ENCODE results near the gene HECW1.
A peak's percentile ranks its signal among the peaks of the same experiment; 100 is the strongest.
"Not testable (repeated sequence)": the region's sequence is repeated elsewhere in the genome, so short reads cannot be mapped to it uniquely, and the experiment has no call there.

The HECW1 gene

DNA sequence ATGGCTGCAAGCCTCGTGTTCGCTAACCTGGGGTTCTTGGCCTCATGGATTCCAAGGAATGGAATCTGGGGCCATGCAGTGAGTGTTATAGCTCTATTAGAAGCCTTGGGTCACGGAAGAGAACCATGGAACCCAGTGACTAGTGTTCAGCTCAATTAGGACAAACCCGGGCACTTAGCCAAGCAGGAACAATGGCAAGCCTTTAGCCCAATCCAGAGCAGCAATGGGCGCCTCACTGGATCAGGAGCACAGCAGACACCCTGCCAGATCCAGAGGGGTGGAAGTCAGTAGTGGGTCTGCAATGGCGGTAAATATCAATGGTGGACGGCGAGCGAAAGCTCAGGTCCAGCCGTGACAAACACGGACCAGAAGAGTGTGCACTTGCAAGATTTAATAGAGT lies 98.1 kb downstream of the HECW1 start:
- 92% methylated on average over 11 of the region's 11 CpGs for WGBS
- H3K4me1 ChIP-seq (ENCODE audit: control insufficient read depth, insufficient read depth, low read depth, low read length); H4K8ac ChIP-seq (ENCODE audit: low read length); H3K18ac ChIP-seq (ENCODE audit: low read depth in 1 of 2, low read length in 2 of 2); H3K9me3 ChIP-seq (ENCODE audit: control insufficient read depth, low read length); H3K27ac ChIP-seq (ENCODE audit: low read length, poor library complexity, severe bottlenecking); H3K23ac ChIP-seq (ENCODE audit: low read length in 2 of 2); H3K4ac ChIP-seq (ENCODE audit: low read depth in 1 of 2, low read length in 2 of 2); H2BK120ac ChIP-seq (ENCODE audit: low read depth, low read length); DNase-seq; H3K14ac ChIP-seq (ENCODE audit: low read length in 2 of 2); H3K9ac ChIP-seq (ENCODE audit: low read length); H2AK5ac ChIP-seq (ENCODE audit: low read length, severe bottlenecking); H2BK5ac ChIP-seq (ENCODE audit: low read depth, low read length, poor library complexity, severe bottlenecking); H3K4me2 ChIP-seq (ENCODE audit: low read length, poor library complexity, severe bottlenecking); H3K27me3 ChIP-seq (ENCODE audit: control insufficient read depth in 1 of 2, insufficient read depth in 1 of 2, low read length in 2 of 2); H2AFZ ChIP-seq (ENCODE audit: low read depth, low read length); H3K4me3 ChIP-seq (ENCODE audit: insufficient read depth in 1 of 2, low read depth in 1 of 2, low read length in 2 of 2); H3K36me3 ChIP-seq (ENCODE audit: control insufficient read depth in 1 of 2, insufficient read depth in 2 of 2, low read depth in 1 of 2, low read length in 2 of 2); H3K79me1 ChIP-seq (replicated peaks; ENCODE audit: low read length, poor library complexity, severe bottlenecking); H4K91ac ChIP-seq (ENCODE audit: low read length); H2BK15ac ChIP-seq (ENCODE audit: low read depth, poor library complexity, severe bottlenecking); H2BK12ac ChIP-seq (ENCODE audit: low read length in 2 of 2): not testable (repeated sequence)

DNA sequence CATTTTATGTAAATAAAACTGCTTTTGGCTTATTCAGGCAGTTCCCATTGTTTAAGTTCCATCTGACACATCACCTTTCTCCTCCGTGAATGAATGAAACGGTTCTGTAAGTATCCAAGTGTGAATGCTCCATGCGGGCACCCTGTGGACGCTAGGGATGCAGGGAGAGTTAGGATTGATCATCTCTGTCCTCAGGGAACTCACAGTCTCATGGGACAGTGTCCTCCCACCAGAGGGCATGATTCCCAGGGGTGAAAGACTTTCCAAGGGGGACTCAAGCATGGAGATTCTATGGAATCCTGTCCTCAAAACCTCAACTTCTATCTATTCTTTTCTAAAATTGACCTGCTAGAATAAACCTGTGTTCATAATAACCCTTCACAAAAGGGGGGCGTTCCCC lies 98.8 kb downstream of the HECW1 start:
- H3K18ac ChIP-seq (ENCODE audit: low read depth in 1 of 2, low read length in 2 of 2), result no peak overlapping the region
- H2AFZ ChIP-seq (ENCODE audit: low read depth, low read length), result no peak overlapping the region
- no peak overlapping the region for H4K8ac ChIP-seq (ENCODE audit: low read length)
- H3K23ac ChIP-seq (ENCODE audit: low read length in 2 of 2), result no peak overlapping the region
- peaks cover 0 to 3% of the 10 kb centered on the region in 2 experiments for H3K27me3 ChIP-seq (ENCODE audit: control insufficient read depth in 1 of 2, insufficient read depth in 1 of 2, low read length in 2 of 2)
- no peaks in the 10 kb centered on the region for H3K36me3 ChIP-seq (ENCODE audit: control insufficient read depth in 1 of 2, insufficient read depth in 2 of 2, low read depth in 1 of 2, low read length in 2 of 2)
- H3K4ac ChIP-seq (ENCODE audit: low read depth in 1 of 2, low read length in 2 of 2), result no peak overlapping the region
- H2BK5ac ChIP-seq (ENCODE audit: low read depth, low read length, poor library complexity, severe bottlenecking), result no peak overlapping the region
- peaks cover 3% of the 10 kb centered on the region for H3K4me1 ChIP-seq (ENCODE audit: control insufficient read depth, insufficient read depth, low read depth, low read length)
- no peak overlapping the region for H4K91ac ChIP-seq (ENCODE audit: low read length)
- no peaks in the 10 kb centered on the region for H3K9me3 ChIP-seq (ENCODE audit: control insufficient read depth, low read length)
- H2BK12ac ChIP-seq (ENCODE audit: low read length in 2 of 2), result peak overlapping the region in 1 of 2 experiments; percentile 14
- no peak overlapping the region for H3K9ac ChIP-seq (ENCODE audit: low read length)
- 68% methylated on average over 5 of the region's 5 CpGs for WGBS
- H3K4me2 ChIP-seq (ENCODE audit: low read length, poor library complexity, severe bottlenecking), result no peak overlapping the region
- peak overlapping the region; percentile 66 for H2AK5ac ChIP-seq (ENCODE audit: low read length, severe bottlenecking)
- H2BK15ac ChIP-seq (ENCODE audit: low read depth, poor library complexity, severe bottlenecking), result no peak overlapping the region
- H2BK120ac ChIP-seq (ENCODE audit: low read depth, low read length), result no peak overlapping the region
- H3K79me1 ChIP-seq (replicated peaks; ENCODE audit: low read length, poor library complexity, severe bottlenecking), result no peaks in the 10 kb centered on the region
- H3K14ac ChIP-seq (ENCODE audit: low read length in 2 of 2), result no peak overlapping the region
- no peak overlapping the region for H3K4me3 ChIP-seq (ENCODE audit: insufficient read depth in 1 of 2, low read depth in 1 of 2, low read length in 2 of 2)
- H3K27ac ChIP-seq (ENCODE audit: low read length, poor library complexity, severe bottlenecking), result peak overlapping the region; percentile 80
- no peak for DNase-seq

- H3K4me2 ChIP-seq (ENCODE audit: low read length, poor library complexity, severe bottlenecking), result no peak overlapping the region
- DNase-seq, result no peak
- H3K4ac ChIP-seq (ENCODE audit: low read depth in 1 of 2, low read length in 2 of 2), result no peak overlapping the region
- H3K9me3 ChIP-seq (ENCODE audit: control insufficient read depth, low read length), result no peaks in the 10 kb centered on the region
- no peak overlapping the region for H3K18ac ChIP-seq (ENCODE audit: low read depth in 1 of 2, low read length in 2 of 2)
- H3K27ac ChIP-seq (ENCODE audit: low read length, poor library complexity, severe bottlenecking), result peak overlapping the region; percentile 80
- H3K4me3 ChIP-seq (ENCODE audit: insufficient read depth in 1 of 2, low read depth in 1 of 2, low read length in 2 of 2), result no peak overlapping the region
- H2BK120ac ChIP-seq (ENCODE audit: low read depth, low read length), result no peak overlapping the region
- H3K14ac ChIP-seq (ENCODE audit: low read length in 2 of 2), result no peak overlapping the region
- H3K36me3 ChIP-seq (ENCODE audit: control insufficient read depth in 1 of 2, insufficient read depth in 2 of 2, low read depth in 1 of 2, low read length in 2 of 2), result no peaks in the 10 kb centered on the region
- H2BK15ac ChIP-seq (ENCODE audit: low read depth, poor library complexity, severe bottlenecking), result no peak overlapping the region
- H3K9ac ChIP-seq (ENCODE audit: low read length), result no peak overlapping the region
- H4K8ac ChIP-seq (ENCODE audit: low read length), result no peak overlapping the region
- no peak overlapping the region for H2BK5ac ChIP-seq (ENCODE audit: low read depth, low read length, poor library complexity, severe bottlenecking)
- H3K4me1 ChIP-seq (ENCODE audit: control insufficient read depth, insufficient read depth, low read depth, low read length), result peaks cover 3% of the 10 kb centered on the region
- H2AFZ ChIP-seq (ENCODE audit: low read depth, low read length), result no peak overlapping the region
- no peak overlapping the region for H2BK12ac ChIP-seq (ENCODE audit: low read length in 2 of 2)
- no peak overlapping the region for H3K23ac ChIP-seq (ENCODE audit: low read length in 2 of 2)
- H4K91ac ChIP-seq (ENCODE audit: low read length), result no peak overlapping the region
- no peaks in the 10 kb centered on the region for H3K79me1 ChIP-seq (replicated peaks; ENCODE audit: low read length, poor library complexity, severe bottlenecking)
- peaks cover 0 to 3% of the 10 kb centered on the region in 2 experiments for H3K27me3 ChIP-seq (ENCODE audit: control insufficient read depth in 1 of 2, insufficient read depth in 1 of 2, low read length in 2 of 2)
- no peak overlapping the region for H2AK5ac ChIP-seq (ENCODE audit: low read length, severe bottlenecking)
Measured at GRCh38 chr7:43211693-43212092, 99.2 kb downstream of the HECW1 start.

DNA sequence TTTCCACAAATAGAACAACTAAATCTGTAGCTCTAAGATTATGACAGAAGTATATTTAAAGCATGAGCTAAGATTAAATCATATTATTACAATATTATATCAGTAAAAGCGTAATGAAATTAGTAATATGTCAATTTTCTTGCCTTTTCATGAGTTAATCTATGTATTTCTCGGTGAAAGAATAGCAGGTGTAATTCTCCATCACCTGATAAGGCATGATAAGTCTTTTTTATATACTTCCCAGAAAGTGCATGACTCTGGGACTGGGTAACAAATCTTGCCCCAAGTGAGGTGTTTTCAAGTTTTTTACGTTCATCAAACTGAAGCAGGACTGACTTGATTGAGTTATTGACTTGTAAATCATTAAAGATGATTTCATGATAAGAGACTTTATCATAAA lies 100.5 kb downstream of the HECW1 start:
- no peak overlapping the region for H3K9ac ChIP-seq (ENCODE audit: low read length)
- H3K9me3 ChIP-seq (ENCODE audit: control insufficient read depth, low read length), result no peaks in the 10 kb centered on the region
- no peak overlapping the region for H2BK120ac ChIP-seq (ENCODE audit: low read depth, low read length)
- H3K4me3 ChIP-seq (ENCODE audit: insufficient read depth in 1 of 2, low read depth in 1 of 2, low read length in 2 of 2), result no peak overlapping the region
- no peak overlapping the region for H2BK15ac ChIP-seq (ENCODE audit: low read depth, poor library complexity, severe bottlenecking)
- no peaks in the 10 kb centered on the region for H3K36me3 ChIP-seq (ENCODE audit: control insufficient read depth in 1 of 2, insufficient read depth in 2 of 2, low read depth in 1 of 2, low read length in 2 of 2)
- H3K14ac ChIP-seq (ENCODE audit: low read length in 2 of 2), result no peak overlapping the region
- no peak overlapping the region for H2AK5ac ChIP-seq (ENCODE audit: low read length, severe bottlenecking)
- peaks cover 0 to 3% of the 10 kb centered on the region in 2 experiments for H3K27me3 ChIP-seq (ENCODE audit: control insufficient read depth in 1 of 2, insufficient read depth in 1 of 2, low read length in 2 of 2)
- no peak overlapping the region for H3K27ac ChIP-seq (ENCODE audit: low read length, poor library complexity, severe bottlenecking)
- no peak for DNase-seq
- H3K23ac ChIP-seq (ENCODE audit: low read length in 2 of 2), result no peak overlapping the region
- no peak overlapping the region for H2BK5ac ChIP-seq (ENCODE audit: low read depth, low read length, poor library complexity, severe bottlenecking)
- peaks cover 3% of the 10 kb centered on the region for H3K4me1 ChIP-seq (ENCODE audit: control insufficient read depth, insufficient read depth, low read depth, low read length)
- H3K79me1 ChIP-seq (replicated peaks; ENCODE audit: low read length, poor library complexity, severe bottlenecking), result no peaks in the 10 kb centered on the region
- no peak overlapping the region for H4K8ac ChIP-seq (ENCODE audit: low read length)
- 82% methylated on average over 2 of the region's 3 CpGs for WGBS
- no peak overlapping the region for H4K91ac ChIP-seq (ENCODE audit: low read length)
- no peak overlapping the region for H2BK12ac ChIP-seq (ENCODE audit: low read length in 2 of 2)
- H3K4me2 ChIP-seq (ENCODE audit: low read length, poor library complexity, severe bottlenecking), result no peak overlapping the region
- H3K18ac ChIP-seq (ENCODE audit: low read depth in 1 of 2, low read length in 2 of 2), result no peak overlapping the region
- no peak overlapping the region for H2AFZ ChIP-seq (ENCODE audit: low read depth, low read length)
- H3K4ac ChIP-seq (ENCODE audit: low read depth in 1 of 2, low read length in 2 of 2), result no peak overlapping the region
